T-cell (primary cell): ENCODE results near the gene CCNB1IP1. TPM values are rescaled to one million over a fixed set of nuclear protein-coding genes. Genes with fewer than 3 reads are reported as not detected.

Experiments
- ATAC-seq, 4 experiments: fragments of 200-7000 bp in 3 of 4; fragments of 150-1000 bp in 1 of 4; cut with Tn5 transposase; replicated peaks in 1 of 4; 1 replicate in 3 of 4; 2 replicates in 1 of 4; pipeline ENCODE4 v1.10.0; 2021; ENCODE audit warnings: moderate library complexity in 3 of 4, mild to moderate bottlenecking in 2 of 4, moderate number of reproducible peaks in 1 of 4
- CTCF ChIA-PET, 2 donors: fragments of 300-600 bp; sonication (Branson Sonifier 250); formaldehyde crosslinking; loops; one replicate each; lab custom pipeline; 2022; ENCODE audit warnings: antibody characterized with exemption in 2 of 2; lab: Charles Lee
- POLR2A ChIA-PET, 2 donors: fragments of 300-600 bp; sonication (Branson Sonifier 250); formaldehyde crosslinking; loops; one replicate each; lab custom pipeline; 2022; ENCODE audit warnings: antibody characterized with exemption in 2 of 2; lab: Charles Lee
- DNase-seq, 35 experiments: peaks; one replicate each; pipeline versions ENCODE4 v3.0.0 to v3.0.0-alpha.2; 2013 to 2023
- H3K27ac ChIP-seq: one replicate; pipeline ENCODE4 v1.5.1; 2013; ENCODE audit warnings: low read length
- H3K27me3 ChIP-seq, 2 experiments: replicated peaks in 1 of 2; 1 replicate in 1 of 2; 2 replicates in 1 of 2; pipeline versions ENCODE4 v1.6.1 to v1.7.0; 2013; ENCODE audit warnings: low read length in 1 of 2, mixed read lengths in 1 of 2; ENCODE audit not compliant: control insufficient read depth in 2 of 2, insufficient read depth in 2 of 2; ENCODE audit errors: extremely low read depth in 1 of 2
- H3K36me3 ChIP-seq, 2 donors: 1 replicate in 1 of 2; 2 replicates in 1 of 2; pipeline versions ENCODE4 v1.6.1 to v1.7.0; 2013; ENCODE audit warnings: low read length in 1 of 2; ENCODE audit not compliant: control insufficient read depth in 2 of 2, insufficient read depth in 1 of 2; ENCODE audit errors: extremely low read depth in 1 of 2
- H3K4me1 ChIP-seq, 2 experiments: 1 replicate in 1 of 2; 2 replicates in 1 of 2; pipeline versions ENCODE4 v1.6.1 to v1.7.0; 2013; ENCODE audit warnings: low read length in 2 of 2, mixed read lengths in 1 of 2; ENCODE audit not compliant: insufficient read depth in 2 of 2, control insufficient read depth in 1 of 2; ENCODE audit errors: extremely low read depth in 1 of 2
- H3K4me3 ChIP-seq, 2 donors: 1 replicate in 1 of 2; 2 replicates in 1 of 2; pipeline versions ENCODE4 v1.5.1 to v1.7.0; 2013; ENCODE audit warnings: mild to moderate bottlenecking in 2 of 2, low read length in 1 of 2, moderate library complexity in 1 of 2; ENCODE audit not compliant: control insufficient read depth in 1 of 2; ENCODE audit errors: extremely low read depth in 1 of 2
- H3K9me3 ChIP-seq: 2 replicates; pipeline ENCODE4 v1.7.0; 2013
- H3K27ac Mint-ChIP-seq, 2 donors: one replicate each; pipeline ENCODE4 v1.8.0; 2020 to 2021; ENCODE audit warnings: mild to moderate bottlenecking in 2 of 2, mixed read lengths in 2 of 2
- H3K27me3 Mint-ChIP-seq, 2 donors: one replicate each; pipeline ENCODE4 v1.8.0; 2021 to 2022; ENCODE audit warnings: mixed read lengths in 2 of 2
- H3K36me3 Mint-ChIP-seq: one replicate; pipeline ENCODE4 v1.8.0; 2021; ENCODE audit warnings: mixed read lengths
- H3K4me1 Mint-ChIP-seq, 3 donors: one replicate each; pipeline ENCODE4 v1.8.0; 2020 to 2022; ENCODE audit warnings: mixed read lengths in 3 of 3, mild to moderate bottlenecking in 1 of 3
- H3K4me3 Mint-ChIP-seq, 3 donors: one replicate each; pipeline ENCODE4 v1.8.0; 2020 to 2022; ENCODE audit warnings: mild to moderate bottlenecking in 3 of 3, mixed read lengths in 3 of 3, moderate library complexity in 3 of 3
- H3K9me3 Mint-ChIP-seq, 3 donors: one replicate each; pipeline ENCODE4 v1.8.0; 2020 to 2022; ENCODE audit warnings: mixed read lengths in 3 of 3
- WGBS: methylation state at CpG from one replicate; pipeline ENCODE4 v1.1.5; 2013; ENCODE audit warnings: missing lambda C conversion rate; ENCODE audit not compliant: insufficient coverage; 5-methylcytosine and 5-hydroxymethylcytosine counted together
- total RNA-seq, 35 experiments: library from RNA in 6 of 35; stranded (reverse) in 6 of 35; fragments of 120-200 nt in 1 of 35; gene quantifications; one replicate each; pipeline versions ENCODE4 v1.2.1 to v1.2.4 and lab custom pipeline; 2013 to 2026

Gene CCNB1IP1
- total RNA-seq, 5 donors from 2014 or later (not counting 1 experiment from before 2014, with no cell fraction given) = 20.6 to 25.5 (median 23.0) TPM

DNA sequence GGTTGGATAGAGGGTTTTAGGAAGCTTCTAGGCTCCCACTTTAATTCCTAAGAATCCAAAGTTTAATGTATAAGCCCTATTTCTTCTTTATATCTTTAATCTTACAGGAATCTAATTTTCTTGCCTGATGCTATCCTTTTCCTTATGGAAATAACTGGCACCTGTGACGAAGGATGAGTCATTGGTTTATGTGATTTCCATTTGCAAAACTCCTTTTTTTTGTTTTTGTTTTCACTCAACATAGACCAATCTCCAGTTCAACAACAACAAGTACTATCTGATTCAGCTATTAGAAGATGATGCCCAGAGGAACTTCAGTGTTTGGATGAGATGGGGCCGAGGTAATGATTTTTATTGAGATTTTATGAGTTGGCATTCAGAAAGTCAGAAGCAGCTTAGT, 17.2 kb upstream of the CCNB1IP1 start:
- no peaks in the 10 kb centered on the region for H3K9me3 Mint-ChIP-seq
- DNase-seq (no peak), ATAC-seq (no peak)
- H3K27me3 ChIP-seq = no peaks in the 10 kb centered on the region
- no peak overlapping the region for H3K4me3 ChIP-seq
- ChIA-PET CTCF (interaction anchor here in 1 of 2 donors (0.7 kb wide), 1 partner anchor 68 kb away, joined by 3 read pairs; no protein-coding TSS in a partner anchor), POLR2A (no interaction called here)
- peaks cover 39% of the 10 kb centered on the region for H3K36me3 Mint-ChIP-seq
- 83% methylated on average over 1 of the region's 2 CpGs for WGBS
- peaks cover 4 to 54% of the 10 kb centered on the region in 2 donors for H3K36me3 ChIP-seq
- H3K4me3 Mint-ChIP-seq = no peak overlapping the region
- no peak overlapping the region for H3K27ac ChIP-seq
- no peaks in the 10 kb centered on the region for H3K9me3 ChIP-seq
- H3K4me1 ChIP-seq = no peaks in the 10 kb centered on the region
- no peak overlapping the region for H3K27ac Mint-ChIP-seq
- no peaks in the 10 kb centered on the region for H3K27me3 Mint-ChIP-seq
- peaks cover 0 to 6% (median 4%) of the 10 kb centered on the region in 3 donors for H3K4me1 Mint-ChIP-seq

DNA sequence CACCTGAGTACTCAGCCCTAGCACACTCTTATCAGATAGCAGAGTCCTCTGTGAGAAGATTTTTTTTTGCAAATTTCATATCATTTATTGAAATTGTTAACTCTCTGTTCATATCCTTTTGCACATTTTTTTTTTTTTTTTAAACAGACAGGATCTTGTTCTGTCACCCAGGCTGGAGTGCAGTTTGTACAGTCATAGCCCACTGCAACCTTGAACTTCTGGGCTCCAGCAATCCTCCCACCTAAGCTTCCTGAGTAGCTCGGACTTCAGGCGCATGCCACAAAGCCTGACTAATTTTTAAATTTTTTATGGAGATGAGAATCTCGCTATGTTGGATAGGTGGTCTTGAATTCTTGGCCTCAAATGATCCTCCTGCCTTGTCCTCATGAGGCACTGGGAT, 14.7 kb upstream of the CCNB1IP1 start:
- peaks cover 14 to 24% (median 18%) of the 10 kb centered on the region in 3 donors for H3K4me1 Mint-ChIP-seq
- no peak overlapping the region for H3K4me3 Mint-ChIP-seq
- ATAC-seq (no peak), DNase-seq (no peak)
- no peak overlapping the region for H3K4me3 ChIP-seq
- POLR2A ChIA-PET = no interaction called here
- H3K4me1 ChIP-seq = peaks cover 4 to 6% of the 10 kb centered on the region in 2 experiments
- H3K27ac Mint-ChIP-seq = no peak overlapping the region
- H3K36me3 Mint-ChIP-seq = peaks cover 24% of the 10 kb centered on the region
- peaks cover 0 to 37% of the 10 kb centered on the region in 2 donors for H3K36me3 ChIP-seq
- H3K27me3 Mint-ChIP-seq = no peaks in the 10 kb centered on the region
- no peak overlapping the region for H3K27ac ChIP-seq
- H3K9me3 Mint-ChIP-seq = no peaks in the 10 kb centered on the region
- CTCF ChIA-PET = no interaction called here
- no peaks in the 10 kb centered on the region for H3K9me3 ChIP-seq
- H3K27me3 ChIP-seq = peaks cover 0 to 4% of the 10 kb centered on the region in 2 experiments
- WGBS = 100% methylated on average over 1 of the region's 3 CpGs

DNA sequence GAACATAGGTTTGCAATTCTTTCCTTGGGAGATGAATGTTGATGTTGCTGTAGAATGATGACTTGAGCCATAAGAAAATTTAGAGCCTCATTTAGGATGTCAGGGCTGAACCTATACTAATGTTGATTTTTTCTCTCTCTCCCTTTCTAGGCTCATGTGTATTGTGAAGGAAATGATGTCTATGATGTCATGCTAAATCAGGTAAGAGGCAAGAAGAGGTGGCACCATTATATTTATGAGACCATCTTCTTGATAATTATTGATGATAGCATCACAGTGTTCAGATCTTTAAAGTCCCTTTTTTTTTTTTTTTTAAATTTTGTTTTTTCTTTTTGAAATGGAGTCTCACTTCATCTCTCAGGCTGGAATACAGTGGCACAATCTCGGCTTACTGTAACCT, 13.6 kb upstream of the CCNB1IP1 start:
- Histone ChIP-seq H3K9me3 (no peaks in the 10 kb centered on the region), H3K4me1 (peaks cover 6 to 7% of the 10 kb centered on the region in 2 experiments), H3K36me3 (peaks cover 0 to 27% of the 10 kb centered on the region in 2 donors), H3K27me3 (peaks cover 0 to 4% of the 10 kb centered on the region in 2 experiments), H3K27ac (no peak overlapping the region), H3K4me3 (no peak overlapping the region)
- Mint-ChIP-seq H3K27ac (no peak overlapping the region), H3K4me1 (peaks cover 14 to 24% (median 18%) of the 10 kb centered on the region in 3 donors), H3K27me3 (no peaks in the 10 kb centered on the region), H3K4me3 (no peak overlapping the region), H3K36me3 (peaks cover 20% of the 10 kb centered on the region), H3K9me3 (no peaks in the 10 kb centered on the region)
- no peak for DNase-seq
- WGBS = no CpG with 5 or more reads among the region's 1 CpG
- ChIA-PET POLR2A (interaction anchor here in 1 of 2 donors (0.6 kb wide), 1 partner anchor 63 kb away, joined by 6 read pairs; no protein-coding TSS in a partner anchor), CTCF (interaction anchor here in 1 of 2 donors (0.7 kb wide), 3 partner anchors 17 to 322 kb away, joined by 6 to 9 read pairs (median 6); no protein-coding TSS in a partner anchor)
- ATAC-seq = no peak

- DNase-seq (no peak), ATAC-seq (no peak)
- 100% methylated on average over 1 of the region's 1 CpG for WGBS
- Histone ChIP-seq H3K4me3 (no peak overlapping the region), H3K27ac (no peak overlapping the region), H3K9me3 (no peaks in the 10 kb centered on the region), H3K4me1 (peaks cover 6 to 7% of the 10 kb centered on the region in 2 experiments), H3K27me3 (peaks cover 0 to 4% of the 10 kb centered on the region in 2 experiments), H3K36me3 (peaks cover 0 to 20% of the 10 kb centered on the region in 2 donors)
- H3K9me3 Mint-ChIP-seq = no peaks in the 10 kb centered on the region
- peak overlapping the region in 1 of 3 donors; percentile 28 for H3K4me3 Mint-ChIP-seq
- H3K4me1 Mint-ChIP-seq = peaks cover 14 to 24% (median 18%) of the 10 kb centered on the region in 3 donors
- H3K27ac Mint-ChIP-seq = no peak overlapping the region
- H3K36me3 Mint-ChIP-seq = peaks cover 14% of the 10 kb centered on the region
- CTCF ChIA-PET = interaction anchor here in 1 of 2 donors (4.9 kb wide), 1 partner anchor 18 kb away, joined by 35 read pairs; no protein-coding TSS in a partner anchor
- H3K27me3 Mint-ChIP-seq = no peaks in the 10 kb centered on the region
- POLR2A ChIA-PET = no interaction called here
These were observed 12.3 kb upstream of the CCNB1IP1 start for GRCh38 chr14:20345366-20345765.

DNA sequence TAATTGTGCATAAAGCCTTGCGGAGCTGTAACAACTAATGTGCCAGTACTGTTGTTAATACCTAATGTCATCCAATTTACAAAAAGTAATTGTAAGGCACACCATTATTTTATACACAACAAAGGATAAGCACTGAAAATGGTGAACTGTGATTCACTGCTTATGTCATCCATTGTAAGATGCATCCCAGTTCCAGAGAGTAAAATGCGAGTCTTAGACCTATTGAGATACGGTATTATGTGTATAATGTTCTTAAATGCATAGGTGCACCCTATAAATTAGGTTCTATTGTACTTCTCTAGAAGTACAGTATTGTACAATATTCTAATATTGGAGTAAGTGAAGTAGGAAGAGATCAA, 10.8 kb upstream of the CCNB1IP1 start:
- Mint-ChIP-seq H3K27ac (peak overlapping the region; percentile 90 to 96), H3K27me3 (no peaks in the 10 kb centered on the region), H3K9me3 (no peaks in the 10 kb centered on the region), H3K36me3 (peaks cover 9% of the 10 kb centered on the region), H3K4me3 (peak overlapping the region; percentile 92 to 94 (median 93)), H3K4me1 (peaks cover 14 to 27% (median 17%) of the 10 kb centered on the region in 3 donors)
- peaks cover 0 to 9% of the 10 kb centered on the region in 2 donors for H3K36me3 ChIP-seq
- ChIA-PET CTCF (interaction anchor here (0.7 to 6.9 kb wide), 16 partner anchors 8 to 514 kb away, joined by 3 to 159 read pairs (median 4); partner anchors contain the start of genes CCNB1IP1 (in 1 of the 2), PIP4P1 (in 1 of the 2), RNASE4 (in 1 of the 2) and TTC5 (in 1 of the 2)), POLR2A (interaction anchor here (1.0 to 3.6 kb wide), 12 partner anchors 9 to 340 kb away, joined by 3 to 64 read pairs (median 6); partner anchors contain the start of genes CCNB1IP1 (in 2 of the 2), APEX1 (in 1 of the 2), PIP4P1 (in 1 of the 2) and PNP (in 1 of the 2))
- H3K27me3 ChIP-seq = peaks cover 0 to 4% of the 10 kb centered on the region in 2 experiments
- no CpG with 5 or more reads among the region's 3 CpGs for WGBS
- peak overlapping the region; percentile 97 to 98 for H3K4me3 ChIP-seq
- peaks cover 6 to 7% of the 10 kb centered on the region in 2 experiments for H3K4me1 ChIP-seq
- ATAC-seq = no peak
- peak overlapping the region; percentile 91 for H3K27ac ChIP-seq
- no peaks in the 10 kb centered on the region for H3K9me3 ChIP-seq
- DNase-seq = no peak

DNA sequence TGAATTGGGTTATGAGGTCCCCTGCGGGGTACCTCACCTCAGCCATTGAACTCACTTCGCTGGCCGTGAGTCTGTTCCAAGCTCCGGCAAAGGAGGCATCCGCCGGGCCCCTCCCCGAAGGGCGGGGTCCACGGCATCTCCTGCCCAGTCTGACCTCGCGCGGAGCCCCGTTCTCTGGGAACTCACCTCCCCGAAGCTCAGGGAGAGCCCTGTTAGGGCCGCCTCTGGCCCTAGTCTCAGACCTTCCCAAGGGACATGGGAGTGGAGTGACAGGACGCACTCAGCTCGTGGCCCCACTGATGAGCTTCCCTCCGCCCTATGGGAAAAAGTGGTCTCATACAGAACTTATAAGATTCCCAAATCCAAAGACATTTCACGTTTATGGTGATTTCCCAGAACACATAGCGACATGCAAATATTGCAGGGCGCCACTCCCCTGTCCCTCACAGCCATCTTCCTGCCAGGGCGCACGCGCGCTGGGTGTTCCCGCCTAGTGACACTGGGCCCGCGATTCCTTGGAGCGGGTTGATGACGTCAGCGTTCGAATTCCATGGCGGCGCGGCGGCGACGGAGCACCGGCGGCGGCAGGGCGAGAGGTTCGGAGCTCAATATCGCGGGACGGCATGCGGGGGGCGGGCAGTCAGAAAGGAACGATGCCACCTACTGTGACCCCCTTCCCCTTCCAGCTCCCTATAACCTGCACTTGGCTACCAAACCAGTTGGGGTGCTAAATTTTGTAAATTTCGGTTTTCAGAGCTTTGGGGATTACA, 10.2 kb upstream of the CCNB1IP1 start, which contains the start of gene PARP2:
Gene PARP2 (plus strand): TSS at position 544 of the 770 bp plus-strand sequence. CDS start 7 bp downstream, at position 551.
- WGBS = 0% methylated on average over 29 of the region's 50 CpGs
- Histone ChIP-seq H3K36me3 (peaks cover 0 to 6% of the 10 kb centered on the region in 2 donors), H3K27me3 (peaks cover 0 to 4% of the 10 kb centered on the region in 2 experiments), H3K4me3 (peak within 1 kb of the TSS; percentile 97 to 98), H3K9me3 (no peaks in the 10 kb centered on the region), H3K27ac (peak within 1 kb of the TSS; percentile 91), H3K4me1 (peaks cover 6 to 7% of the 10 kb centered on the region in 2 experiments)
- Mint-ChIP-seq H3K27me3 (no peaks in the 10 kb centered on the region), H3K27ac (peak within 1 kb of the TSS; percentile 90 to 96), H3K36me3 (peaks cover 9% of the 10 kb centered on the region), H3K4me3 (peak within 1 kb of the TSS; percentile 92 to 94 (median 93)), H3K9me3 (no peaks in the 10 kb centered on the region), H3K4me1 (peaks cover 14 to 29% (median 17%) of the 10 kb centered on the region in 3 donors)
- peak; percentile 71 to 96 (median 82) for DNase-seq
- ATAC-seq = peak; percentile 84 to 87 (median 85)
- CTCF ChIA-PET = interaction anchor here (0.6 to 6.9 kb wide), 18 partner anchors 9 to 883 kb away, joined by 3 to 159 read pairs (median 5); partner anchors contain the start of genes CCNB1IP1 (in 1 of the 2), PIP4P1 (in 1 of the 2), RNASE4 (in 1 of the 2) and TTC5 (in 1 of the 2)
- POLR2A ChIA-PET = interaction anchor here (0.5 to 3.6 kb wide), 20 partner anchors 9 to 340 kb away, joined by 3 to 64 read pairs (median 6); partner anchors contain the start of genes APEX1 (in 2 of the 2), CCNB1IP1 (in 2 of the 2), OSGEP (in 1 of the 2) and PIP4P1 (in 1 of the 2)
